ENCODE results near the gene HSD11B1.

The HSD11B1 gene

DNA sequence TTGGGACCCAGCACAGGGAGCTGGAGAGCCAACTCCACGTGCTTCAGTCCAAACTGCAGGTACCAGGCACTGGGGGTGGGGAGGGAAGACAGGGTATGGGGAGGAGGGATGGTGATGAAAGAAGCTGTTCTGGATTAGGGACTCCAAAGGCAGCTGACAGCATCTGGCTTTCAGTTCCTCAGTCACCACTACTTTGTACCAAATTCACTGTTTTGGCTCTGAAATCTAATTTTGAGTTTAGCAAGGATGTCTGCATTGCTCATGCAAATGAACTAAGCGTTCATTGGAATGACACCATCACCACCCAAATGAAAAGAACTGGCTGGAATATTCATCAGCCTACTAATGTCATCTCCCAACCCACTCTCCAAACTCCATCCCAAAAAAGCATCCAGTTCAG is 71.0 kb downstream of the HSD11B1 start:
- intact Hi-C loops (cut with DNase I), result no loop called here
- DNase-seq, result no peak

DNA sequence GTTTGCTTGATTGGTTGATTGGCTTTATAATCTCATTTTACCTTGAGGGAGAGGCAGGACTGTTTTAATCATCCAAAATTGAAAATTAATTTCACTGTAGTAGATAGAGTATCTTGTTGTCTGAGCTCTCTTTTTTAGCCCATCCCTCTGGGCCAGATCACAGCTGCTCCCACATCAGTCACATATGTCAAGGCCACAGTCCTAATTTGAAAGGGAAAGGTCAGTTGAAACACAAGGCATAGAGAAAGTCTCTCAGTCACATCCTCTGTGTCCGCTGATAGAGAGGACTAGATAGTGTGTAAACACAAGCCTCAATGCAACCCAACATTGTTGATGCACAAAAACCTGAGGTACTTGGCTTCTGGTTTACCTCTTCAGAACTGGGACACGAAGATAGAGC is 72.9 kb downstream of the HSD11B1 start:
- intact Hi-C loops (cut with DNase I), result no loop called here

DNA sequence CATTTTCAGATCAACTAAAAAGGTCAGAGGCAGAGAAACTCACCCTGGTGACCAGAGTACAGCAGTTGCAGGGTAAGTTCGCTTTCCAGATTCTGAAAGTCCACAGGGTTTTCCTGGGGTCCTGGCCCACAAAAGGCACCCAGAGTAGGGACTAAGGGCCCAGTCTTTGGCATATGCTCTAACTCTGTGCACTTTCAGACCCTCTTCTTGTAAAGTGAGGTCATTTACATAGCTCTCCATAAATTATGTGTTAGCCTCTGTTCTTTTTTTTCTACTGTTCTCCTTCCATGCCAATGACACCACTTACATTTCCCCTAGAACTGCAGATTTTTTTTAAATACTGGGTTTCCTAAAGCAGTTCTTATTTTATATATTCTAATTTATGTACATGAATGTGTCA is 73.5 kb downstream of the HSD11B1 start:
- no peak for DNase-seq
- intact Hi-C loops (cut with DNase I), result no loop called here

More for the DNA sequence above, 72.9 kb downstream of the HSD11B1 start:
- DNase-seq, result no peak

DNA sequence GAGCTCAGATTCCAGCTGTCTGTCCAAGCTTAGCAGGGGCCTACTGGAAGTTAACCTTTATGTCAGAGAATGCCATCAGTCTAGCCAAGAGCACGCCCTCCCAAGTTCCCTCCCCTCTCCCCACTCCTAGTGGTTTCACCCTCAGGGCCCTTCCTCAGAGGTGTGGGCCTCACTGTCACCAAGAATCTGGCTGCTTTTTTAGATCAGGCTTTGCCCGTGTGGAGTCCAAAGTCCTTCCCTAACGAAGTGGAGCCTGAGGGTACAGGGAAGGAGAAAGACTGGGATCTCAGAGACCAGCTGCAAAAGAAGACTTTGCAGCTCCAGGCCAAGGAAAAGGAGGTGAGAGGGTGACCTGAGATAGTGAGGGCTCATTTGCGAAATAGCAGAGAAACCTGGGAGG is 75.6 kb downstream of the HSD11B1 start:
- intact Hi-C loops (cut with DNase I), result no loop called here
- no peak for DNase-seq

DNA sequence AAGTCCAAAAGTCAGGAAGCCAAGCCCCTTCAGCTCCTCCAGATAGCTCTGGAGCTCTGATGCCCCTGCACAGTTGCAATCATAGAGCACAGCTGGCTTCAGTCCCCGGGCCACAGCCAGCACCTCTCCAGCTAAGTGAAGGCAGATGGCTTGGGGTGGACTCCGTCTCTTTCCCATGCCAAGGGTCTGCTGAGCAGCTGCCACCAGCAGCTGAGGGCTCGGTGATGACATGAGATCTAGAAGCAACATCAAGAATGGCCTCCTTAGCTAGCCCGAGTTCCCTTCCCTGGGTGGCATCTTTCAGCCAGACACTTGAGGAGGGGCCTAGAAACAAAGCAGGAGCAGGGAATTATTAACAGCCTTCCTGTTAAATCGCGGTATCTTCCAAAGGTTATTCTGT is 78.7 kb downstream of the HSD11B1 start:
- DNase-seq, result no peak
- intact Hi-C loops (cut with DNase I), result no loop called here
